ENCODE measurements around the gene TSPAN31. TPM values are rescaled to one million over a fixed set of nuclear protein-coding genes. Genes with fewer than 3 reads are reported as not detected.

Gene TSPAN31
- total RNA-seq, 1 donor from 2014 or later = 18.6 TPM

DNA sequence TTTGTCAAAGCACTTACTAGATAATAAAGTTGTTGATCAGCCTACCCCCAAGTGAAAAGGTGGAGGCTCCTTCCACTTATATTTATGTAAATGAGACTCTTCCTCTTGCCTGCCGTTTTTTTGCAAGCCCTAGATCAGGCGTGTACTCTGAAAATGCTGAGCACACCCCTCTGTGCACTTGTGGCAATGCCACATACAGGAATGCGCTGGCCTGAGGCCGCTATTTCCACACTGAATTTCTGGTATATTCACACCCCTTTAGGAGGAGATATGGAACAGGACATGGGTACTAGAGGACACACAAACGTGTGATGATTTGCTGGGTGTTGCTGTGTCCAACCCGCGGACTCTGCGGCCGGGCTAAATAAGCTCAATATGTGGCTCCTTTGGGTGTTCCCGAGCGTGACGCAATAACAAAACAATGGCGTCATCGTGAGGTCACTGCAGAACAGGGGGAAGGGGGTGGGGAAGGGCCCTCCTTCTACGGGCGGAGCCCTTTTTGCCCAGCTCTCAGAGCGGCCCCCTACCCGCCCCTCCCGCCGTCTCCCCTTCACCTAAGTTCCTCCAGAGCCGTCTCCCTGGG lies 554 bp upstream of the TSPAN31 start:
- peaks cover 20% of the 10 kb centered on the region for H3K27me3 Mint-ChIP-seq (ENCODE audit: low read depth, unreplicated experiment)

GRCh38 chr12:57745485-57745881 lies 644 bp downstream of the TSPAN31 start:
- H3K9me3 ChIP-seq (ENCODE audit: insufficient read depth, low read depth, low read length) = no peaks in the 10 kb centered on the region
- Mint-ChIP-seq H3K4me1 (ENCODE audit: low read depth, unreplicated experiment) (peaks cover 7% of the 10 kb centered on the region), H3K4me3 (ENCODE audit: unreplicated experiment) (peak overlapping the region; percentile 95), H3K27me3 (ENCODE audit: low read depth, unreplicated experiment) (peaks cover 9% of the 10 kb centered on the region), H3K36me3 (ENCODE audit: low read depth, unreplicated experiment) (peaks cover 33% of the 10 kb centered on the region), H3K27ac (ENCODE audit: unreplicated experiment) (peak overlapping the region; percentile 97), H3K9me3 (ENCODE audit: unreplicated experiment) (no peaks in the 10 kb centered on the region)
- no peak for DNase-seq (ENCODE audit: low read depth)
- FAIRE-seq = no peak
- peaks cover 24% of the 10 kb centered on the region for H3K79me2 ChIP-seq (ENCODE audit: insufficient read depth, low read length)
- H3K4me2 ChIP-seq (ENCODE audit: low read length) = peak overlapping the region; percentile 97
- TF ChIP-seq, protein P1, sequence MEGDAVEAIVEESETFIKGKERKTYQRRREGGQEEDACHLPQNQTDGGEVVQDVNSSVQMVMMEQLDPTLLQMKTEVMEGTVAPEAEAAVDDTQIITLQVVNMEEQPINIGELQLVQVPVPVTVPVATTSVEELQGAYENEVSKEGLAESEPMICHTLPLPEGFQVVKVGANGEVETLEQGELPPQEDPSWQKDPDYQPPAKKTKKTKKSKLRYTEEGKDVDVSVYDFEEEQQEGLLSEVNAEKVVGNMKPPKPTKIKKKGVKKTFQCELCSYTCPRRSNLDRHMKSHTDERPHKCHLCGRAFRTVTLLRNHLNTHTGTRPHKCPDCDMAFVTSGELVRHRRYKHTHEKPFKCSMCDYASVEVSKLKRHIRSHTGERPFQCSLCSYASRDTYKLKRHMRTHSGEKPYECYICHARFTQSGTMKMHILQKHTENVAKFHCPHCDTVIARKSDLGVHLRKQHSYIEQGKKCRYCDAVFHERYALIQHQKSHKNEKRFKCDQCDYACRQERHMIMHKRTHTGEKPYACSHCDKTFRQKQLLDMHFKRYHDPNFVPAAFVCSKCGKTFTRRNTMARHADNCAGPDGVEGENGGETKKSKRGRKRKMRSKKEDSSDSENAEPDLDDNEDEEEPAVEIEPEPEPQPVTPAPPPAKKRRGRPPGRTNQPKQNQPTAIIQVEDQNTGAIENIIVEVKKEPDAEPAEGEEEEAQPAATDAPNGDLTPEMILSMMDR (IDR thresholded peaks at IDR 0.05; ENCODE audit: insufficient read depth, low read depth, low read length) = no peak
- no peak for TF ChIP-seq EZH2 (IDR thresholded peaks at IDR 0.05; ENCODE audit: insufficient read depth, low read length)
- H2AFZ ChIP-seq (ENCODE audit: low read depth, low read length) = peak overlapping the region; percentile 52
- peak overlapping the region; percentile 77 for H3K4me3 ChIP-seq (ENCODE audit: insufficient read depth, low read depth, low read length)
- H3K9ac ChIP-seq (ENCODE audit: low read length) = peak overlapping the region; percentile 96
- H3K36me3 ChIP-seq (ENCODE audit: insufficient read depth, low read length) = peaks cover 26% of the 10 kb centered on the region
- H4K20me1 ChIP-seq (ENCODE audit: insufficient read depth, low read length) = peaks cover 3% of the 10 kb centered on the region
- H3K27me3 ChIP-seq (ENCODE audit: insufficient read depth, low read length) = peaks cover 14% of the 10 kb centered on the region
- H3K4me1 ChIP-seq (ENCODE audit: insufficient read depth, low read length) = peaks cover 7% of the 10 kb centered on the region
- H3K27ac ChIP-seq (ENCODE audit: low read depth, low read length) = peak overlapping the region; percentile 93

More for the DNA sequence above, 554 bp upstream of the TSPAN31 start:
- Mint-ChIP-seq H3K9me3 (ENCODE audit: unreplicated experiment) (no peaks in the 10 kb centered on the region), H3K4me3 (ENCODE audit: unreplicated experiment) (peak overlapping the region; percentile 95), H3K36me3 (ENCODE audit: low read depth, unreplicated experiment) (peaks cover 28% of the 10 kb centered on the region), H3K4me1 (ENCODE audit: low read depth, unreplicated experiment) (peaks cover 6% of the 10 kb centered on the region), H3K27ac (ENCODE audit: unreplicated experiment) (peak overlapping the region; percentile 97)
- DNase-seq (ENCODE audit: low read depth) = no peak
- H3K36me3 ChIP-seq (ENCODE audit: insufficient read depth, low read length) = peaks cover 21% of the 10 kb centered on the region
- H3K27ac ChIP-seq (ENCODE audit: low read depth, low read length) = peak overlapping the region; percentile 93
- H3K4me1 ChIP-seq (ENCODE audit: insufficient read depth, low read length) = peaks cover 5% of the 10 kb centered on the region
- no peaks in the 10 kb centered on the region for H3K9me3 ChIP-seq (ENCODE audit: insufficient read depth, low read depth, low read length)
- TF ChIP-seq, protein P1 (IDR thresholded peaks at IDR 0.05; ENCODE audit: insufficient read depth, low read depth, low read length) = no peak
- no peak for TF ChIP-seq EZH2 (IDR thresholded peaks at IDR 0.05; ENCODE audit: insufficient read depth, low read length)
- peak overlapping the region; percentile 77 for H3K4me3 ChIP-seq (ENCODE audit: insufficient read depth, low read depth, low read length)
- peak overlapping the region; percentile 96 for H3K9ac ChIP-seq (ENCODE audit: low read length)
- H4K20me1 ChIP-seq (ENCODE audit: insufficient read depth, low read length) = no peaks in the 10 kb centered on the region
- peaks cover 25% of the 10 kb centered on the region for H3K27me3 ChIP-seq (ENCODE audit: insufficient read depth, low read length)
- no peak for FAIRE-seq
- peaks cover 12% of the 10 kb centered on the region for H3K79me2 ChIP-seq (ENCODE audit: insufficient read depth, low read length)
- H2AFZ ChIP-seq (ENCODE audit: low read depth, low read length) = peak overlapping the region; percentile 35
- peak overlapping the region; percentile 97 for H3K4me2 ChIP-seq (ENCODE audit: low read length)

GRCh38 chr12:57746025-57746424 lies 1.2 kb downstream of the TSPAN31 start:
- H3K9ac ChIP-seq (ENCODE audit: low read length) = no peak overlapping the region
- FAIRE-seq (no peak), DNase-seq (ENCODE audit: low read depth) (no peak)
- peaks cover 12% of the 10 kb centered on the region for H3K4me1 ChIP-seq (ENCODE audit: insufficient read depth, low read length)
- no peak overlapping the region for H3K27ac ChIP-seq (ENCODE audit: low read depth, low read length)
- Mint-ChIP-seq H3K36me3 (ENCODE audit: low read depth, unreplicated experiment) (peaks cover 38% of the 10 kb centered on the region), H3K27me3 (ENCODE audit: low read depth, unreplicated experiment) (peaks cover 4% of the 10 kb centered on the region), H3K9me3 (ENCODE audit: unreplicated experiment) (no peaks in the 10 kb centered on the region), H3K4me1 (ENCODE audit: low read depth, unreplicated experiment) (peaks cover 9% of the 10 kb centered on the region), H3K27ac (ENCODE audit: unreplicated experiment) (peak overlapping the region; percentile 97), H3K4me3 (ENCODE audit: unreplicated experiment) (peak overlapping the region; percentile 95)
- H3K27me3 ChIP-seq (ENCODE audit: insufficient read depth, low read length) = peaks cover 8% of the 10 kb centered on the region
- TF ChIP-seq, protein P1 (IDR thresholded peaks at IDR 0.05; ENCODE audit: insufficient read depth, low read depth, low read length) = no peak
- TF ChIP-seq EZH2 (IDR thresholded peaks at IDR 0.05; ENCODE audit: insufficient read depth, low read length) = no peak
- H3K79me2 ChIP-seq (ENCODE audit: insufficient read depth, low read length) = peaks cover 30% of the 10 kb centered on the region
- no peak overlapping the region for H2AFZ ChIP-seq (ENCODE audit: low read depth, low read length)
- H3K4me2 ChIP-seq (ENCODE audit: low read length) = peak overlapping the region; percentile 97
- H3K36me3 ChIP-seq (ENCODE audit: insufficient read depth, low read length) = peaks cover 31% of the 10 kb centered on the region
- peaks cover 8% of the 10 kb centered on the region for H4K20me1 ChIP-seq (ENCODE audit: insufficient read depth, low read length)
- no peaks in the 10 kb centered on the region for H3K9me3 ChIP-seq (ENCODE audit: insufficient read depth, low read depth, low read length)
- peak overlapping the region; percentile 77 for H3K4me3 ChIP-seq (ENCODE audit: insufficient read depth, low read depth, low read length)

All from astrocyte (in vitro differentiated cells and primary cell).